Occipital lobe (tissue), 2 donors: ENCODE results near the gene RAI2. TPM values are rescaled to one million over a fixed set of nuclear protein-coding genes. Genes with fewer than 3 reads are reported as not detected.
"Not testable (repeated sequence)": the region's sequence is repeated elsewhere in the genome, so short reads cannot be mapped to it uniquely, and the experiment has no call there.

ENCODE experiments used
- DNase-seq: peaks from one replicate; lab custom pipeline; 2025; lab: John Stamatoyannopoulos, UW
- total RNA-seq: library from RNA; depleted of rRNA; stranded (reverse); fragments of >200 nt; gene quantifications from one replicate; pipeline ENCODE4 v1.2.3, GENCODE V29; 2014

RAI2 gene
- total RNA-seq, 1 donor from 2014 or later, result 3.1 TPM

GRCh38 chrX:17786554-17787347, 74.3 kb downstream of the RAI2 start:
- not testable (repeated sequence) for DNase-seq

DNA sequence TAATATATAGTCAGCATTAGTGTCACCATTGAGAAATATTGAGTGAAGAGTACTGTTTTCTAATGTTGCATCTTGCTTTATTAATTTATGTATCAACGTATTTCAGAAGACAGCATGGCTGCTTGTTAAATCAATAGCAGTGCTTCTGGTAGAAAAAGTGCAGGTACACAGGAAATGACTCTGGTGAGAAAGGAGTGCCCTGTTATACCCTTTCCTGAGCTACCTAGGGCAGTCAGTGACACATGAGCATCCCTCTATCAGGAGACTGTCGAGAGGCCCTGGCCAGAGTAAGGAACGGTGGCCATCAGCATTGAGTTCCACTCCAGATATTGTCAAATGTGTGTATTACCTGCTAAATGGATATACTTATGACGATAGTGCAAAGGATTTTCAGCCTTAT, 81.7 kb downstream of the RAI2 start:
- no peak for DNase-seq

GRCh38 chrX:17778997-17779396, 82.1 kb downstream of the RAI2 start:
- no peak for DNase-seq

DNA sequence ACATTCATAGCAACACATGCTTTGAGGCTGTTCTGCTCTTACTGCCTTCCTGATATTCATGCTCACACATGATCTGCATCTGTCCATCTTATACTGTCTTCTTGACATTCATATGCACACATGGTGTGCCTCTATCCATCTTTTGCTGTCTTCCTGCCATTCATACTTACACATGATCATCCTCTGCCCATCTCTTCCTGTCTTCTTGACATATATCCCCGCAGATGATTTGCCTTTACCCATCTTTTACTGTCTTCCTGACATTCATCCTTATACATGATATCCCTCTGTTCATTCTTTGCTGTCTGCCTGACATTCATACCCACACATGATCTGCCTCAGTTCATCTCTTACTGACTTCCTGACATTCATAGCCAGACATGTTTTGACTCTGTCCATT, 87.0 kb downstream of the RAI2 start:
- no peak for DNase-seq

GRCh38 chrX:17773221-17773876, 87.7 kb downstream of the RAI2 start:
- no peak for DNase-seq

- no peak for DNase-seq
Observed at GRCh38 chrX:17769701-17770269, 91.3 kb downstream of the RAI2 start.

DNA sequence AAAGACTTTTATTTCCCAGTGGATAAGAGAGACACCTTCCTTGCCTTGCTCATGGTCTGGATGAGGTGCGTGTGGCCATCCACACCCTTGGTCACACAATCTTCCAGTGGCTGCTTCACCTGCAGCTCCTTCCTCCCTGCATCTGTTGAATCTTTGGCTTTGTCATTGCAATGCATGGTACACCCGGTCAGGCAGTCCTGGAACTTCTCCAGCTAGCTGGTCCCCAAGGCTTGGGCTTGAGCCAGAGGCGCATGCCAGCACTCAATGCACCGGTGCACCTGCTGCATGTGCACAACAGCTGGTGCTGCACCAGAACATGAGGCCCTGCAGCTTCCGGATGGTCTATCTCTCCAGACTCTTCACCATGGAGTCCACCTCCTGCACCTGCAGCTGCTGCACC, 92.1 kb downstream of the RAI2 start:
- DNase-seq, result no peak

DNA sequence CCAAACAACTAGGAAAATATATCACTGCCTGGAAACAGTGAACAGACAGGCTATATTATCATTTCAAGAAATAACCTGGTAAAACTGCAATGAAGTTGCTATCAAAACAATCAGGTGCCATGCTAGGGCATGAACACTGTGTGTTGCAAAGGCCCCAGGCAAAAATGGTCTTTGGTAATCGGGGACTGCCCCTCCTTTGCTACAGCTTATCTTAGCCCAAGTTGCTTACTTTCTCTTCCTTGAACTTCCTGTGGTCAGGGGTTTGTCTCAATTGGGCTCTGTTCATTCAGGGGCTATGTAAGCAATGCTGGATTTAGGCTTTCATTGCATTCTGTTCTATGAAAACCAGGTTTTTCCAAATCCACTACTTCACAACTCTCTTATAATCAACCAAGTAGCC, 93.4 kb downstream of the RAI2 start:
- DNase-seq, result no peak

DNA sequence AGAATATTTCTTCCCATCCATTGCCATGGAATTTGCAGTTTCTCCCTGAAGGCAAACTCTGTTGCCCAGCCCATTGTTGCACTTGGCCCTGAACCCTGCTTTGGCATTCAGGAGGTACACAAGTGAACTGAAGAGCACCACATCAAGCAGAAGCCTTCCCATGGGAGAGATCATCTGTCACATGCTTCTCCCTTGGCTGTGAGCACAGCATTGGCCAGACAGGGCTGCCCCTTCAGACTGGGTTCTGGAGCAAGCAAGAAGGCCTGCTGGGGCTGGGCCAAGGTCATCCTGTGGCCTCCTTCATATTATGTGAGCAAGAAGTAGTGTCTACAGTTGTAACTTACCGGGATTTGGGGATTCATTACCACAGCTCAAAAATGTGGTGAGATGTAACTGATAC, 101.1 kb downstream of the RAI2 start:
- no peak for DNase-seq

- no peak for DNase-seq
Observed at GRCh38 chrX:17758382-17758781, 102.7 kb downstream of the RAI2 start.

GRCh38 chrX:17750436-17750835, 110.7 kb downstream of the RAI2 start:
- DNase-seq, result no peak

Other genes with a start within 250 kb of the RAI2 start
- 5.6 TPM for gene SCML1, start 123.8 kb downstream of the RAI2 start, total RNA-seq